HG03521 (cell line): ENCODE results near the gene NAPB.
"Not testable (repeated sequence)": the region's sequence is repeated elsewhere in the genome, so short reads cannot be mapped to it uniquely, and the experiment has no call there.

Experiments used
- ATAC-seq: cut with Tn5 transposase; IDR thresholded peaks from one replicate; pipeline ENCODE4 v1.9.1; 2021; ENCODE audit warnings: mild to moderate bottlenecking, moderate library complexity; ENCODE audit not compliant: unreplicated experiment

The NAPB gene

GRCh38 chr20:23349338-23350195, 71.7 kb downstream of the NAPB start:
- peak; percentile 36 for ATAC-seq

- ATAC-seq: not testable (repeated sequence)
Observed at GRCh38 chr20:23348510-23348909, 72.8 kb downstream of the NAPB start.

DNA sequence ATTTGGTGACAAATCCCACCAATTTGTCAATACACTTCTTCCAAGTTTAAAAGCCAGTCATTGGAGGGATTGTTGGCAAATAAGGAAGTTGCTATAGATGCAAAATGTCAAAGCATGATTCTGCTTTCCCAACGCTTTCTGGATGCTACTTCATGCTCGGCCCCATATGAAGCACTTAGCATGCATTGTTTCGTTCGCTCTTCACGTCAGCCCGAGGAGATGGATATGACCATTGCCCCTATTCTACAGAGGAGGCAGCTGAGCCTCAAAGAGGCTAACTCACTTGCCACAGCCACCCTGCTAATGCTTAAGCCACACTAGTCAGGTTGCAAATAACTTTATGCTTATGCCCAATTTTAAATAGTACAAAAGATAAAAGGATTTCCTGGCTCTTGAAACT, 73.5 kb downstream of the NAPB start:
- no peak for ATAC-seq

- ATAC-seq: no peak
Observed at GRCh38 chr20:23346002-23346401, 75.3 kb downstream of the NAPB start.

DNA sequence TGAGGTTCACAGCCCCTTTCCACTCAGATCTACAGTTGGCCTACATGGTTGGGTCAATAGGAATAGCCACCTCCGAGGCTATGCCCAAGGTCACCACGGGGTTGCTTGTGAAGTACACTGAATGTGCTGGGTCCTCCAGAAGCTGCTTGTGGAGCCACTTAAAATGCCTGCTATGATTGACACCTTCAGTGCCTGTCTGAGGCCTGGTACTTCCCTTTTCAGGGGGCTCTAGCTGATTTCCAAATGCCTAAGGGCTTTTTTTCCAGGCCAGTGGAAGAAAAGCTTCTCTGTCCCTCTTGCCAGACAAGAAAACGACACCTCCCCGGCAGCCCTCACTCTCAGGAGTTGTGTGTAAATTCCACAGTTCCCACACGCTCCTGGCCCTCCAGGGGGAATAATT, 77.0 kb downstream of the NAPB start:
- no peak for ATAC-seq

- no peak for ATAC-seq
Observed at GRCh38 chr20:23343590-23343989, 77.7 kb downstream of the NAPB start.

GRCh38 chr20:23341073-23341472, 80.2 kb downstream of the NAPB start:
- no peak for ATAC-seq

GRCh38 chr20:23340524-23340923, 80.8 kb downstream of the NAPB start:
- no peak for ATAC-seq

GRCh38 chr20:23339986-23340385, 81.3 kb downstream of the NAPB start:
- ATAC-seq: no peak

- no peak for ATAC-seq
Observed at GRCh38 chr20:23337312-23337711, 84.0 kb downstream of the NAPB start.

DNA sequence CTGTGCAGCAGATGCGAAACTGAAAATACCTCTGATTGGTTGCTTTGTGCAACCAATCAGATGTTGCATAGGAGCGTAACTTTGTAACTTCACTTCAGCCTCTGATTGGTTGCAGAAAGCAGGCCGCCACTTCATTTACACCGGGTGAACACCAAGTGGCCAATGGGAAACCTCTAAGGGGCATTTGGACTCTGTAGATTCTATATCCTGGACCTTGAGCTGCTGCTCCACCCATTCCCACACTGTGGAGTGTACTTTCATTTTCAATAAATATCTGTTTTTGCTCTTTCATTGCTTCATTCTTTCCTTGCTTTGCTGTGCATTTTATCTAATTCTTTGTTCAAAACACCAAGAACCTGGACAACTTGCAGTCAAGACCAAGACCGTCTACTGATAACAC, 84.8 kb downstream of the NAPB start:
- no peak for ATAC-seq

GRCh38 chr20:23335521-23335920, 85.8 kb downstream of the NAPB start:
- ATAC-seq: no peak

DNA sequence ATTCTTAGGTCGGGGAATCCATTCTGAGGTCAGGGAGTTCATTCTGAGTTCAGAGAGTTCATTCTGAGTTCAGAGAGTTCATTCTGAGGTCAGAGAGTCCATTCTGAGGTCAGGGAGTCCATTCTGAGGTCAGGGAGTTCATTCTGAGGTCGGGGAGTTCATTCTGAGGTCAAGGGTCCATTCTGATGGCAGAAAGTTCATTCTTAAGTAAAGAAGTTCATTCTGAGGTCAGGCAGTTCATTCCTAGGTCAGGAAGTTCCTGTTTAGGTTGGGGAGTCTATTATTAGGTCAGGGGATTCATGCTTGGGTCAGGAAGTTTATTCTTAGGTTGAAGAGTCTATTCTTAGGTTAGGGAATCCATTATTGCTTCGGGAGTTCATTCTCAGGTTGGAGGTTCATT, 87.2 kb downstream of the NAPB start:
- no peak for ATAC-seq

- no peak for ATAC-seq
Observed at GRCh38 chr20:23332467-23332866, 88.8 kb downstream of the NAPB start.

DNA sequence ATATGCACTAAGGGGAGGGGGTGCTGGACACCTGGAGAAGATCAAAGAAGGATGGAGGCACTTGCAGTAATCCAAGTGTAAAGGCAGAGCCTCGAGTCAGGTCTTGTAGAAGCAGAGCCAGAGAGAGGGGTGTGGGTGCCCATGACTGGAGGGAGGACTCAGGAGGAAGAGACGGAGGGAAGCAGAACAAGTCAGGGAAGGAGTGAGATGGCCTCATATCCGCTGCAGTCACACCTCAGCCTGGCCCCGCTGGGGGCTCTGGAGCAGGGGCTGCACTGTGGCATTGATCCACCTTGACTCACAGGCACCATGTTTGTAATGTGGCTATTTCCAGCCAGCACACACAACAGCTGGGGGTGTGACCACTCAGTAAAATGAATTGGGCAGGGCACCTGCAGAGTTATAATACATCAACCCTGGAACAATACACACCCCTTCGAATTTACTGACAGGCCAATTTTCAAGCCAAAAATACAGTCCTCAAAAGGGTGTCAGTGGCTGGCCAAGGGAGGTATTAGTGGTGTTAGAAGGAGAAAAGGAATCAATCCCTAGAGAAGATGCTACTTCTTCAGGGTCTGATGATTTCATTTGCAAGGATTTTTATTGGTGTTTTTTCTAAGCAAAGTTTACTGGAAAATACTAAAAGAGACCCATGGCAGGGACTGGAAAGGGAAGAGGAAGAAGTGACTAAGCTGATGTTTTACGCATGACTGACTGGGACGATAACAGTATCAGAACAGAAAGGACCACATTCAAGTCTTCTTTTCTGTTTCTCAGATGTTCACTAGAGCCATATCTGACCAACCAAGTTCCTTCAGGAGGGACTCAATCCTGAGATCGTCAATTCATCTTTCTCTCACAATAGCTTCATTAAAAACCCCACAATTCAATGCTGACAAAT, 89.6 kb downstream of the NAPB start:
- no peak for ATAC-seq

DNA sequence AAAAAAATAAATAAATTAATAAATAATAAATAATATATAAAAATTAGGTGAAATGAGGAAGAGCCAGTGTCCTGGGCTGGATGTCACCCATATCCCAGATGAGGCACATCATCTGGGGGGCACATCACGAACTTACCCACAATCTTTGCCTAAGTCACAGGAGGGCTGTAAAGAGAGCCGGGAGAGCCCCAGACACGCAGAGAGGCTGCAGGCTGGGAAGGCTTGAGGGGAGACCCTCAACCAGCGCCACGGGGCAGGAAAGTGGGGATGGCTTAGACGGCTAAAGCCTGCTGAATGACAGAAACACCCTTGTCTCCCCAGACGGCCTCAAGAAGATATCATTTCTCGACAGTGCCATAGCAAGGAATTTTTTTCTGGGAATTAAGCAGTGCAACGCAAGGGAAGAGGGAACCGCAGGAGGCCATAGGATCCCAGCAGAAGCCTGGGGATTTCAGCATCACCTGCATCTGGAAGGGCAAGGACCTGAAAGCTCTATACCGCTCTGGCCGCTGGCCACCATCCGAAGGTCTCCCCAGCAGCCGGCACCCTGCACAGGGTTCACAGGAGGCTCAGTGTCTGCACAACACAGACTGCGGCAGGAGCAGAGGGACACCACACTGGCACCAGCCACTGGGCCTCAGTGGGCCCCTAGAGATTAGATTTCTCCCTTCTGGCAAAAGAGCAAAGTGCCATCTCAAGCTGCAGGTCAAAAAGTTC, 93.5 kb downstream of the NAPB start:
- ATAC-seq: no peak

DNA sequence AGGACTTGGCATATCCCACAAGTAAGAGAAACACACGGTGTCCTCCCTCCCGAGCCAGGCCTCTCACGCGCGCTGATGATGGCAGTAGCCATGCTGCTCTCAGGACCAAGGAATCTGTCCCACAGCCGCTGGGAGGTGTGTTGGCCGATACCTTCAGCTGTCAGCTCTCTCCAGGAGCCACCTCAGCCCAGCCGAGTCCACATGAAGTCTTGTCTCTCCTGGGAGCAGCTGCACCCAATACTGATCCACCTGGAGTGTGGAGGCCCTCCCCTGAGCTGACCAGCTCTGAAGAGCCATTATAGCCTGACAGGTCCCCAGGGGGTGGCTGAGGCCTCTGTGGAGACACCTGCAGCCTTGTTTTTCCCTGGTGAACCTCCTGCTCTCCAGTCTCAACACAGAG, 94.5 kb downstream of the NAPB start:
- ATAC-seq: no peak

DNA sequence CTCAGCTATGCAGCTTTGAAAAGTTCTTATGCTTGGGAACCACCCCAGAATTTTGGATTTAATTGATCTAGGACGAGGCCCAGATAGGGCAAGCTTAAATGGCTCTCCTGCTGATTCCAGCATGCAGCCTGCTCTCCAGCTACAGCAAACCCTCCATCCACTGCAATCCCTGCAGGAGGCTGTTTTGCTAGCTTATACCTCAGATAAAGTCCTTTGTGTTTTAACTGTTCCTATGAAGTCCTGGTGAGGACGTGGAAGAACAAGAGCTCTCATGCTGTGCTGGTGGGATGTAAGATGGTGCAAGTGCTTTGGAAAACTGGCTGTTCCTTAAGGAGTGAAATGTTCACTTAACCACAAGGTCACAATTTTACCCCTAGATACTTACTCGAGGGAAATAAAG, 96.2 kb downstream of the NAPB start:
- ATAC-seq: no peak
